Breast epithelium (tissue), 3 donors: Measurements from ENCODE around the gene BICD1.

ENCODE experiments used
- POLR2A ChIP-seq: fragments of 450-650 bp; IDR thresholded peaks from one replicate; pipeline ENCODE4 v1.6.1; 2016; ENCODE audit warnings: antibody characterized with exemption, mild to moderate bottlenecking, moderate library complexity
- TF ChIP-seq, protein P1 (sequence below), 3 donors: fragments of 450-650 bp; IDR thresholded peaks; one replicate each; pipeline ENCODE4 v1.5.1; 2016 to 2017; ENCODE audit warnings: antibody characterized with exemption in 3 of 3, mild to moderate bottlenecking in 3 of 3, moderate library complexity in 3 of 3

DNA sequence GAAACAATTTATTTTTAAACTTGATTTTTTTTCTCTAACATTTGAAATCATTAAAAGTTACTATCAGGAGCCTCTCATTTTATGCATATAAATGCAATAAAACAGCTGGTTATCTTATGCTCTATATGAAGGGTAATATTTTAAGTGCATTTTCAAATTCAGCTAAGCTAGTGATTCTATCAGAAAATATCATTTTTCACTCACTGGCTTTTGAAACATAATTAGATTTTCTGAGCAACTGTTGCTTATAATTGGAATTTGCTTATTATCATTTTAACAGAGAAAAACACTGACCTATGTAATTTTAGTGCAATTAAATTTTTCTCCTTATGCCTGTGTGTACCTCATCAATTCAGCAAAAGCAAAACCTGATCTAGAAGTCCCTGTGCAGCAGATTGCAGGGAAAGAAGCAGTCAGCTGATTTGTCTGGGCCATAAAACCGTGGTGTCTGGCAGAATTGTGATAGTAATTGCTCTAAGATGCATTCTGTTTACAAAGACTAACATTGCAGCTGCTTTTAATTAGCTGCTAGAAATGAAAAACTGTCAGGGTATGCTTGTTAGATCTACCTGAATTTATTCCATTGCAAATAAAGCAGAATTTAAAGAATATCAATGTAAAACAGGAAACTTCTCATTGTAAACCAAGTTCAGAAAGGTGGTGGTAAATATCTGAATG is 75.0 kb downstream of the BICD1 start:
- TF ChIP-seq, protein P1, sequence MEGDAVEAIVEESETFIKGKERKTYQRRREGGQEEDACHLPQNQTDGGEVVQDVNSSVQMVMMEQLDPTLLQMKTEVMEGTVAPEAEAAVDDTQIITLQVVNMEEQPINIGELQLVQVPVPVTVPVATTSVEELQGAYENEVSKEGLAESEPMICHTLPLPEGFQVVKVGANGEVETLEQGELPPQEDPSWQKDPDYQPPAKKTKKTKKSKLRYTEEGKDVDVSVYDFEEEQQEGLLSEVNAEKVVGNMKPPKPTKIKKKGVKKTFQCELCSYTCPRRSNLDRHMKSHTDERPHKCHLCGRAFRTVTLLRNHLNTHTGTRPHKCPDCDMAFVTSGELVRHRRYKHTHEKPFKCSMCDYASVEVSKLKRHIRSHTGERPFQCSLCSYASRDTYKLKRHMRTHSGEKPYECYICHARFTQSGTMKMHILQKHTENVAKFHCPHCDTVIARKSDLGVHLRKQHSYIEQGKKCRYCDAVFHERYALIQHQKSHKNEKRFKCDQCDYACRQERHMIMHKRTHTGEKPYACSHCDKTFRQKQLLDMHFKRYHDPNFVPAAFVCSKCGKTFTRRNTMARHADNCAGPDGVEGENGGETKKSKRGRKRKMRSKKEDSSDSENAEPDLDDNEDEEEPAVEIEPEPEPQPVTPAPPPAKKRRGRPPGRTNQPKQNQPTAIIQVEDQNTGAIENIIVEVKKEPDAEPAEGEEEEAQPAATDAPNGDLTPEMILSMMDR (IDR thresholded peaks at IDR 0.05) = no peak
- no peak for TF ChIP-seq POLR2A
